GM21619 (cell line): ENCODE results near the gene OR2W1.

ENCODE experiments used
- ATAC-seq: cut with Tn5 transposase; IDR thresholded peaks from one replicate; pipeline ENCODE4 v1.9.1; 2021; ENCODE audit not compliant: unreplicated experiment

Gene OR2W1

GRCh38 chr6:29005183-29005885, 39.6 kb downstream of the OR2W1 start, which contains the start of gene ZNF311:
ZNF311 (minus strand) TSS chr6:29005315; CDS start chr6:29003954, 1,361 bp downstream.
- ATAC-seq, result no peak

DNA sequence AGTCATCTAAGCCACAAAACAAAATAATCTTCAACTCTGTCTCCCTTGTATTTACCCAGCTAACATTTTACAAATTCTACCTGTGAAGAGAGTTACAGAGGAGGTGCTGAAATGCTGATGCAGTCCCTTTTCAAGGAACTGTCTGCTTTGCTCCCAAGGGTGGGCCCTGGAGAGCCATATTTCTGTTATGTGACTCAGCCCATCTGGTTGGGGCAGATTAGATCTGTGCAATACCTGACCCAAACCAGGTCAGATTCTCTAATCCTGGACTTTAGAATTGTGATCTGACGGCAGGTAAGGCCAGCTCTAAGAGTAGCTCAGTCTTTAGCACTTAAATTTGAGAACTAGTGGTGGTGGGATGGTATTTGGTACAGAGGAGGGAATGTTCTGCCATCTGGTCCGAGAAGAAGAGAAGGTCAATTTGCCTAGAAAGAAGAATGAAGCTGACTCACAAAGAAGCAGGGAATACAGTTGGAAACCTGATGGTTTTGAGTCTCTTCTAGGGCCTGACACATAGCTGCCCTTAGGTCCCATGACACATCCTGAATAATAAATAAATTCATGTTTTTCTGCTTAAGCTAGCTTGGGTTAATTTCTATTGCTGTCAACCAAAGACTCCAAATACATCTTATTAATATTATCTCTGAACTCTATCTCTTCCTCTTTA, 48.0 kb downstream of the OR2W1 start:
- no peak for ATAC-seq

- ATAC-seq, result no peak
These were observed 49.8 kb downstream of the OR2W1 start for GRCh38 chr6:28995093-28995650.
